Fibroblast of mammary gland (primary cell): ENCODE data around the gene SLC5A1.

ENCODE experiments used
- DNase-seq: peaks from one replicate; pipeline ENCODE4 v3.0.0-alpha.2; 2010; ENCODE audit warnings: low read depth
- H3K4me3 ChIP-seq: 2 replicates; pipeline ENCODE4 v1.5.1; 2011; ENCODE audit warnings: low read depth, mild to moderate bottlenecking, low read length, moderate library complexity; ENCODE audit not compliant: control insufficient read depth
- TF ChIP-seq, protein P1 (sequence below): conservative IDR thresholded peaks from 2 replicates; pipeline ENCODE4 v1.5.1; 2011; ENCODE audit warnings: low read depth, low read length, inconsistent platforms; ENCODE audit not compliant: control insufficient read depth, insufficient read depth

Gene SLC5A1

GRCh38 chr22:32042924-32043323 lies at the start of gene SLC5A1:
TSS of gene SLC5A1 (plus strand) at chr22:32043261. CDS start at chr22:32043282, 21 bp downstream.
- TF ChIP-seq, protein P1, sequence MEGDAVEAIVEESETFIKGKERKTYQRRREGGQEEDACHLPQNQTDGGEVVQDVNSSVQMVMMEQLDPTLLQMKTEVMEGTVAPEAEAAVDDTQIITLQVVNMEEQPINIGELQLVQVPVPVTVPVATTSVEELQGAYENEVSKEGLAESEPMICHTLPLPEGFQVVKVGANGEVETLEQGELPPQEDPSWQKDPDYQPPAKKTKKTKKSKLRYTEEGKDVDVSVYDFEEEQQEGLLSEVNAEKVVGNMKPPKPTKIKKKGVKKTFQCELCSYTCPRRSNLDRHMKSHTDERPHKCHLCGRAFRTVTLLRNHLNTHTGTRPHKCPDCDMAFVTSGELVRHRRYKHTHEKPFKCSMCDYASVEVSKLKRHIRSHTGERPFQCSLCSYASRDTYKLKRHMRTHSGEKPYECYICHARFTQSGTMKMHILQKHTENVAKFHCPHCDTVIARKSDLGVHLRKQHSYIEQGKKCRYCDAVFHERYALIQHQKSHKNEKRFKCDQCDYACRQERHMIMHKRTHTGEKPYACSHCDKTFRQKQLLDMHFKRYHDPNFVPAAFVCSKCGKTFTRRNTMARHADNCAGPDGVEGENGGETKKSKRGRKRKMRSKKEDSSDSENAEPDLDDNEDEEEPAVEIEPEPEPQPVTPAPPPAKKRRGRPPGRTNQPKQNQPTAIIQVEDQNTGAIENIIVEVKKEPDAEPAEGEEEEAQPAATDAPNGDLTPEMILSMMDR, result no peak
- no peak for DNase-seq
- H3K4me3 ChIP-seq, result no peak within 1 kb of the TSS

DNA sequence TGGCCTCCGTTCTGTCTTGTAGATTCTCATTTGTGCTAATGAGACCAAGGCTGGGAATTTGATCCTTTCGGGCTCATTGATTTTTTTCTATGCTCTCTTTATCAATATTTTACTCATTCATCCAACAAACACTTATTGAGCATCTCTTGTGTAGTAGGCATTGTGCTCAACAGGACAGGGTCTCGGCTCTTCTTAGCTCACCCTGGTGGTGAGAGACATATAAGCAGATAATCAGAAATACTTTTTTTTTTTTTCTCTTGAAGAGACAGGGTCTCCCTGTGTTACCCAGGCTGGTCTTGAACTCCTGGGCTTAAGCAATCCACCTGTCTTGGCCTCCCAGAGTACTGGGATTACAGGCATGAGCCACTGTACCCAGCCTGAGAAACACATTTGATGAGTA lies 48.0 kb upstream of the SLC5A1 start:
- TF ChIP-seq, protein P1, result peak; percentile 9
- no peak overlapping the region for H3K4me3 ChIP-seq
- no peak for DNase-seq

DNA sequence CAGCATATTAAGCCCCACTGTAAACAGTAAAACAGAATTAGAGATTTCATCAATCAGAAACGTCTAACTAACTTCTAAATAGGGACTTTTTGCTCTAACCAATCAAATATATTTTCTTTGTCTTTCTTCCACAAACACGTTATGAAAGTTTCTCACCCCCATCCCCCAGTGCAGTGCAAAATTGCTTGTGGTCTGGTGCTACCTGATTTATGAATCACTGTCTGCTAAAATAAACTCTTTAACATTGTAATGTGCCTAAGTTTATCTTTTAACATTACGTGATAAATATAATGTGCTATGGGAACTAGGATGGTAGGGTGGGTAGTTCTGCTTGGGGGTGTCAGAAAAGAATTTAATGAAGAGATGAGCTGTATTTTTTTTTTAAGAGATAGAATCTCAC lies 47.3 kb upstream of the SLC5A1 start:
- DNase-seq, result no peak
- TF ChIP-seq, protein P1, result no peak
- no peak overlapping the region for H3K4me3 ChIP-seq

DNA sequence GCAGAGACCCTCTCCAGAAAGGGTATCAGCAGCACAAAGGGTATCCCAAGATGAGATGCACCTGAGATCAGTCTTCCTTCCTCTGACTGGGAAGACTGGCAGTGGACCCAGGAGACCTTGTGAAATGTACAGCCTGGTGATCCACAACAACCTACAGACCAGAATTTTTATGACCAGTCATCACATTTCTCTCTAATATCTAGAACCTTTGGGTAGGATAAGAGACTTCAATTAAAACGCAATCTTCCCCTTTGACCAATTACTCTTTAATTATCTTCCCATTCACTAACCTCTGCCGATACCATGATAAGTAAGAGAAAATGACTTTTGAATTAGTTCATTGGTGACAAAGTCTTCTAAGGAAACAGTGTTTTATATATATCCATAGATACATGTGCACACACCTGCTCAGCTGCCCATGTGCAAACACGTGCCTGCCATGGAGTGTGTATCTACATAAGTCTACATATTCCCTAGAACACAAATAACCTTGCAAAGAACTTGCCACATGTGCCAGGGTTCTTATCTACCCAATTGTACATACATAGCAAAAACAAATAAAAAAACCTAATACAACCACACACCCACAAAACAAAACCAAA lies 44.2 kb upstream of the SLC5A1 start:
- no peak for DNase-seq
- H3K4me3 ChIP-seq, result no peak overlapping the region
- TF ChIP-seq, protein P1, result no peak

- H3K4me3 ChIP-seq, result no peak overlapping the region
- TF ChIP-seq, protein P1, result no peak
- DNase-seq, result no peak
Observed at GRCh38 chr22:32000181-32000580, 42.9 kb upstream of the SLC5A1 start.

GRCh38 chr22:32005453-32005852 lies 37.6 kb upstream of the SLC5A1 start:
- peak; percentile 39 for DNase-seq
- no peak overlapping the region for H3K4me3 ChIP-seq
- TF ChIP-seq, protein P1, result no peak

- no peak overlapping the region for H3K4me3 ChIP-seq
- TF ChIP-seq, protein P1, result no peak
- DNase-seq, result no peak
Observed at GRCh38 chr22:32013200-32013599, 29.9 kb upstream of the SLC5A1 start.
